K562 treated with DMSO at 1 percent for 48 hours (cell line): ENCODE results near the gene GAPDH. TPM values are rescaled to one million over a fixed set of nuclear protein-coding genes. Genes with fewer than 3 reads are reported as not detected.

Experiments used
- total RNA-seq: library from RNA; unstranded; fragments of 300-600 nt; gene quantifications from 2 replicates; pipeline ENCODE4 v1.2.3, GENCODE V29; 2022; ENCODE audit warnings: low replicate concordance; ENCODE audit errors: extremely low read depth

GAPDH gene
- total RNA-seq: 996 and 1,689 TPM in 2 replicates

DNA sequence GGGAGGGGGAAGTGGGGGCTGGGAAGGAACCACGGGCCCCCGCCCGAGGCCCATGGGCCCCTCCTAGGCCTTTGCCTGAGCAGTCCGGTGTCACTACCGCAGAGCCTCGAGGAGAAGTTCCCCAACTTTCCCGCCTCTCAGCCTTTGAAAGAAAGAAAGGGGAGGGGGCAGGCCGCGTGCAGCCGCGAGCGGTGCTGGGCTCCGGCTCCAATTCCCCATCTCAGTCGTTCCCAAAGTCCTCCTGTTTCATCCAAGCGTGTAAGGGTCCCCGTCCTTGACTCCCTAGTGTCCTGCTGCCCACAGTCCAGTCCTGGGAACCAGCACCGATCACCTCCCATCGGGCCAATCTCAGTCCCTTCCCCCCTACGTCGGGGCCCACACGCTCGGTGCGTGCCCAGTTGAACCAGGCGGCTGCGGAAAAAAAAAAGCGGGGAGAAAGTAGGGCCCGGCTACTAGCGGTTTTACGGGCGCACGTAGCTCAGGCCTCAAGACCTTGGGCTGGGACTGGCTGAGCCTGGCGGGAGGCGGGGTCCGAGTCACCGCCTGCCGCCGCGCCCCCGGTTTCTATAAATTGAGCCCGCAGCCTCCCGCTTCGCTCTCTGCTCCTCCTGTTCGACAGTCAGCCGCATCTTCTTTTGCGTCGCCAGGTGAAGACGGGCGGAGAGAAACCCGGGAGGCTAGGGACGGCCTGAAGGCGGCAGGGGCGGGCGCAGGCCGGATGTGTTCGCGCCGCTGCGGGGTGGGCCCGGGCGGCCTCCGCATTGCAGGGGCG is at the start of gene GAPDH:
Gene GAPDH, plus strand, starts transcription at position 595 of the 772 bp plus-strand sequence. CDS start 316 bp downstream, outside the sequence.

DNA sequence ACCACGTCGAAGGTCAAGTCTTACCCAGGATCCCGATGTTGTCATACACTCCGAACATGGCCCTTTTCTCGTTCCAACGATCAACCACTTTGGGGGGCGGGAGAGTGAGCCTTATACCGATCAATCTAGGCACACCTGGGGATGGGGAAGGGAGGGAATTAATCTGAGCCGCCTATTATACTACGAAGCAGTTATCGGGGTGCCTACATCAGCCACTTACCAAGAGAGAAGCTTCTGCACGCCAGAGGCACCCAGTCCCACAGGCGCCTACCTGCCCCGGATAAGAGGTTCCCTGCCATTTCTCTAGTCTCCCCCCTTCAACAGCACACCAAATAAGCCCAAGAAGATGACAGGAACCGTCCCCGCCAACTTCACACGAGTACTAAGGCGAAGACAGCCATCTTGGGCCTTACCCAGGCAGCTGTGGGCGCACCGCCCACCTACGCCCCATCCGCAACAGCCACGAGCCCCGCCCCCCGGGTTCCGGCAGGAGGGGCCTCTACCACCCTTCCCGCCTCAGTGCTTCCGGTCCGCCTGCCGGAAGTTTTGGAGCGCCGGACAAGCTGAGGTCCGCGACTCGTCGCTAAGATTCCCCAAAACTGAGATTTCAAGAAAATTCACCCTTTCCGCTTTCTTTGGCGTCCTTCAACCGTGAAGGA is 41.4 kb upstream of the GAPDH start, which contains the start of gene MRPL51:
Gene MRPL51, minus strand, starts transcription at position 425 of the 659 bp plus-strand sequence. Its CDS starts 126 bp downstream, at position 299.

DNA sequence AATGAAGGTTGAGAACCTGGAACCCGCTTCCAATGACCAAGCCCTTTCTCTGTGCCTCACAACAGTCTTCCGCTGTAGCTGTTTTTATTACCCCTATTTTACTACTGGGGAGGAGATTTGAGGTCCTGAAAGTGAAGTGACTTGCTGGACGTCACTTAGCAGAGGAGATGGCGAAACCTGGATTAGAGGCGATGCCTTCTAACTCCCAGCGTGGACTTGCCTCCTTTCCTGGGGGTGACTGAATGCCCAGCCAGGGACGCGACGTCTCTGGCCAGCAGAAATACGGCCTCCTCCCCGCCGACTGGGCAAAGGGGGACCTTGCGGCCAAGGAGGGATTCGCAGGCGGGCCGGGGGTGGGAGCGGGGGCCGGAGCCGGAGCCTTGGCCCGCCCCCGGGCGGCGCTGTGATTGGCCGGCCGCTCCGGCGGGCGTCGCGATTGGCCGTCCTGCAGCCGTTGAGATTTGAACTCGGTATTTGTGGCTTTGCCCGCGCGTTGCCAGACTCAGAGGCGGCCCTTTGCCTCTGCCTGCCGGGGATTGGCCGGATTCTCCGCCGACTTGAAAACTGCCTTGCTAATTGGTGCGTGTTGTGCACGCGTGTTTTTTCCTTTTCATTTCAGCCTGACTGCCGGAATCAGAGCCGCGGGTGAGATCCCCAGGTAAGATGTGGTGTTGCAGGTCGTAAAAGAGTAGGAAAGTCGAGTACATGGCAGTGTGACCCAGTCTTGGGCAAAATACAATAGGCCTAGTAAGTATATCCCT is 40.6 kb upstream of the GAPDH start, which contains the start of gene NCAPD2:
Gene NCAPD2, plus strand, starts transcription at position 606 of the 761 bp plus-strand sequence. CDS start 997 bp downstream, outside the sequence.

Other genes starting within 250 kb of the GAPDH start
- gene PLEKHG6, start 223.8 kb upstream of the GAPDH start, total RNA-seq: not detected in 2 replicates
- gene TNFRSF1A, start 192.4 kb upstream of the GAPDH start, total RNA-seq: not detected in 2 replicates
- gene SCNN1A, start 159.0 kb upstream of the GAPDH start, total RNA-seq: not detected in 2 replicates
- gene LTBR, start 150.4 kb upstream of the GAPDH start, total RNA-seq: not detected in 2 replicates
- gene CD27, start 89.6 kb upstream of the GAPDH start, total RNA-seq: not detected in 2 replicates
- not detected in 2 replicates for gene TAPBPL, start 82.5 kb upstream of the GAPDH start, total RNA-seq
- gene VAMP1, start 63.8 kb upstream of the GAPDH start, total RNA-seq: not detected in 2 replicates
- gene MRPL51, start 41.3 kb upstream of the GAPDH start, total RNA-seq: not detected in 2 replicates
- not detected in 2 replicates for gene NCAPD2, start 40.4 kb upstream of the GAPDH start, total RNA-seq
- not detected in 2 replicates for gene IFFO1, start 21.5 kb downstream of the GAPDH start, total RNA-seq
- not detected in 2 replicates for gene NOP2, start 33.8 kb downstream of the GAPDH start, total RNA-seq
- gene CHD4, start 72.9 kb downstream of the GAPDH start, total RNA-seq: 161 and 363 TPM in 2 replicates
- not detected in 2 replicates for gene LPAR5, start 101.4 kb downstream of the GAPDH start, total RNA-seq
- not detected in 2 replicates for gene ACRBP, start 112.9 kb downstream of the GAPDH start, total RNA-seq
- not detected in 2 replicates for gene ING4, start 128.6 kb downstream of the GAPDH start, total RNA-seq
- not detected in 2 replicates for gene ZNF384, start 154.9 kb downstream of the GAPDH start, total RNA-seq
- gene PIANP, start 166.3 kb downstream of the GAPDH start, total RNA-seq: not detected in 2 replicates
- gene COPS7A, start 189.5 kb downstream of the GAPDH start, total RNA-seq: not detected in 2 replicates
- gene MLF2, start 218.6 kb downstream of the GAPDH start, total RNA-seq: not detected in 2 replicates
- gene PTMS, start 231.8 kb downstream of the GAPDH start, total RNA-seq: 561 TPM in 1 of 2 replicates, not detected in the other
- gene LAG3, start 238.0 kb downstream of the GAPDH start, total RNA-seq: not detected in 2 replicates